T-helper 22 cell (primary cell): ENCODE results near the gene BTK.
"Not testable (repeated sequence)": the region's sequence is repeated elsewhere in the genome, so short reads cannot be mapped to it uniquely, and the experiment has no call there.

Source experiments
- DNase-seq: peaks from one replicate; pipeline ENCODE4 v3.0.0-alpha.2; 2020; ENCODE audit warnings: low read depth

BTK gene

DNA sequence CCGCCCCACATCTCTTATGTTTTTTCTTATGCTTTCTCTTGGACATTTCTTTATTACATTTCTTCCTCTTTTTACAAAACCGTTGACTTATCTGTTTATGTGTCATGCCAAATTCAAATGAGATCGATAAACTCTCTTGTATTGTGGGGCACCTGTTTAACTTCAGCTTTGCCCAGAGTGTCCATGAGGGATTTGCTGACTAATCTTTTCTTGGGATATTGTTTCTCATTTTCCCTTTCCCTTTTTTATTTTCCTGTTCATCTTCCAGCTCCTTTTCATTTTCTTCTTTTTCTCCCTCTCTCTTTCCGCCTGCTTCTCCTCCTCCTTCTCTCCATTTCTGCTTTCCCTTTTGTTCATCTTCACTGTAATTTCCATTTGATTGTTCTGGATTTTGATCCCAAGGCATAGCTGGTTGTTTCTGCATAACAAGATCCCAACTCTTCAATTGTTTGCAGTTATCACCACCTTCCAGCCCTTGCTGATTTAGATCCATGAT, 48.2 kb downstream of the BTK start:
- no peak for DNase-seq

DNA sequence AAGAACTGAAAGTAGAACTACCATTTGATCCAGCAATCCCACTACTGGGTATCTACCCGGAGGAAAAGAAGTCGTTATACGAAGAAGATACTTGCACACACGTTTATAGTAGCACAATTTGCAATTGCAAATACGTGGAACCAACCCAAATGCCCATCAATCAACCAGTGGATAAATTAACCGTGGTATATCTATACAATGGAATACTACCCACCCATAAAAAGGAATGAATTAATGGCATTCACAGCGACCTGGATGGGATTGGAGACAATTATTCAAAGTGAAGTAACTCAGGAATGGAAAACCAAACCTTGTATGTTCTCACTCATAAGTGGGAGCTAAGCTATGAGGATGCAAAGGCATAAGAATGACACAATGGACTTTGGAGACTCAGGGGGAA, 51.7 kb downstream of the BTK start:
- not testable (repeated sequence) for DNase-seq

DNA sequence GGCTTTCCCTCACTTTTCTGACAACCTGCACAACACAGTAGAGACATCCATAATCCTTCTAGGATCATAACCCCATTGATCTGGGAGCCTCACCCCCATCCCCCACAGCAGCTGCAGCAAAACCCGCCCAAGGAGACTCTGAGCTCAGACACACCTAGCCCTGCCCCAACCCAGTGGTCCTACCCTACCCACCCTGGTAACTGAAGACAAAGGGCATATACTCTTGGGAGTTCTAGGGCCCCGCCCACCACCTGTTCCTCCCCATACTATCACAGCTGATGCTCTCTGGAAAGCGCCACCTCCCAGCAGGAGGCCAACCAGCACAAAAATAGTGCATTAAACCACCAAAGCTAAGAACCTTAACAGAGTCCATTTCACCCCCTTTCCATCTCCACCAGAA, 59.4 kb downstream of the BTK start:
- DNase-seq, result not testable (repeated sequence)

DNA sequence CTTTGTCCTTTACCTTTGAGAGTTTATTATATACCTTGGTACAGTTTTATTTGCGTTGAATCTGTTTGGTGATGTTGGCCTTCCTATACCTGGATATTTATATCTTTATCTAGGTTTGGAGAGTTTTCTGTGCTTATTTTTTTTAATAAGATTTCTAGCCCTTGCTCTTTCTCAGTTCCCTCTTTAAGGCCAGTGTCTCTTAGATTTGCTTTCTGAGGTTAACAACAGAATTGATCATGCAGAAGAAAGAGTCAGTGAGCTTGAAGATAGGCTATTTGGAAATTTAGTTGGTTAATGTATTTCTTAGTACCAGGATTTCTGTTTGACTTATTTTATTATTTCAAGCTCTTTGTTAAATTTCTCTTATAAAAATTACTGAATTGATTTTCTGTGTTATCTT, 82.2 kb downstream of the BTK start:
- DNase-seq, result no peak
